Left lobe of liver (tissue), 2 donors: Measurements from ENCODE around the gene XAB2. TPM values are rescaled to one million over a fixed set of nuclear protein-coding genes. Genes with fewer than 3 reads are reported as not detected.
A peak's percentile ranks its signal among the peaks of the same experiment; 100 is the strongest.

Experiments
- ATAC-seq: fragments of 200-7000 bp; cut with Tn5 transposase; one replicate; pipeline ENCODE4 v1.9.1; 2020; ENCODE audit warnings: mild to moderate bottlenecking, moderate library complexity
- DNase-seq: peaks from one replicate; pipeline ENCODE4 v3.0.0-alpha.2; 2020; ENCODE audit warnings: low spot score
- total RNA-seq: library from RNA; stranded (reverse); gene quantifications from one replicate; pipeline ENCODE4 v1.2.1, GENCODE V29; 2021
- donor health status: DM: no; HTN: no; CAD: no; lungs with moderate emphysema.
- donor health status: DM: no; HTN: yes; CAD: no.

Gene XAB2
- total RNA-seq, 1 donor from 2014 or later, result 21.2 TPM

DNA sequence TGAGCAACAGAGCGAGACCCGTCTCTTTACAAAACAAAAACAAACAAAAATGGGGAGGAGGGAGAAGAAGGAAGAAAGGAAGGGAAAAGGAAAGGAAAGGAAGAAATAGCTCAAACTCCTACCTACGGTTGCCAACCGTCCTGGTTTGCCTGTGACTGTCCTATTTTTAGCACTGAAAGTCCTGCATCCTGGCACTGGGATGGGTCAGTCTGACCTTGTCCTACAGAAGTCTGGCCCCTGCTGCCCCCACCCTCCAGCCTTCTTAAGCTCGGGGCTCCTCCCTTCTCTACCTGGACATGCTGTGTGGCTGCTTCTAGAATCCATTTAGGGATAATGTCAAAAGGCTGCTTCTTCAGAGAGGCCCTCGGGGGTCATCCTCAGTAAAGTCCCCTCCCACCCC, 6.3 kb upstream of the XAB2 start:
- DNase-seq, result no peak
- no peak for ATAC-seq

DNA sequence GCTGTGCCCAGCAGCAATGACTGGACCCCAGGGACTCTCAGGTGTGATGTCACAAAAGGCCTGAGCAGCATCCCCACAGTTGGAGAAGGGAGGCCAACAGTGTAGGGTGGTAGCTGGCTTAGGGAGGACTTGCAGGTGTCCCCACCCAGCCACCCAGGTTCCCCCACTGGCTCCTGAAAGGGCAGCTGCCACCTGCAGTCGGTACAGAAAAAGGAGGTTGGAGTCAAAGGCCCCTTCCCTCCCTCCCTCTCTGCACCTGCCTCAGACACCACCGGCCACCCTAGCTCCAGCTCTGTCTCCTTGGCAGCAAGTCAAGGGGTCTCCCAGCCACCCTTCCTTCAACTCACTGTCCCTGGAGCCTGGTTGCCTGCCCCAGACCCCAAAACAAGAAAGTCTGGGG, 4.4 kb upstream of the XAB2 start, which contains the start of gene PCP2:
Gene PCP2 (minus strand): TSS at position 22 of the 400 bp plus-strand sequence. CDS start 262 bp downstream, outside the sequence.
- DNase-seq (no peak), ATAC-seq (no peak)

DNA sequence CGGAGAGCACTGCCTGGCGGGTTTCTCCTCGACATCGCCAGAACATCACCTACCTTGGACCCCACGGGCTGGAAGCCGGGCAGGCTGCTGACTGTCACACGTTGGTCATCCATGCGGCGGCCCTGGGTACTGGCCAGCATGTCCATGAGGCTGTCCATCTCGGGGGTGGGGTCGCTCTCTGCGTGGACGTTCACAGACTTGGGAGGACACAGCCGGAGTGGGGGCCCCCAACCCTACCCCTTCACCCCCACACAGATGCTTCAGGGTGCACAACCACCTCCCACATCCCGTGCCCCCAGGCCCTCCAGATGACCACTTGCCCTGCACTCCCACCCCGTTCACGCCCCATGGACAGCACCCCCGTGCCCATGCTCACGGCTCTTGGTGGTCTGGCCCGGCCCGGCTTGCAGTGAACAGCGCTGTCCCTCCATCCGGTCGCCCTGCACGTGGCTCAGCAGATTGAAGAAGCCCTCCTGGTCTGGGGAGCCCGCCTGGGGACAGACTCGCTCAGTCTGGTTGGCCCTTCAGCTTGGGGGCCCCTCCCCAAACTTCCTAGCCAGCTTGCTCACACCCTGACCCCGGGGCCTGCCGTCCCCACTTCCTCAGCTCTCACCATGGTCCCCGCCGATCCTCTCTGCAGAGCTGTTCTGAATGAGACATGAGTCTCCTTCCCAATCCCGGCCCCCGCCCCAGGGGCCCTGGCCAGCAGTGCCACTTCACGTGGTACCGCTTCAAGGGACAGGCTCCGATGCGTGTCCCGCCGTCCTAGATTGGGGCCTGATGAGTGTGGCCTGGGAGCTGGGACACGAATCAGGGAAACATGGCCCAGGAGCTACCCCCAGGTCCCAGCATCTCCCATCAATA, 3.2 kb upstream of the XAB2 start:
- DNase-seq, result no peak
- no peak for ATAC-seq

DNA sequence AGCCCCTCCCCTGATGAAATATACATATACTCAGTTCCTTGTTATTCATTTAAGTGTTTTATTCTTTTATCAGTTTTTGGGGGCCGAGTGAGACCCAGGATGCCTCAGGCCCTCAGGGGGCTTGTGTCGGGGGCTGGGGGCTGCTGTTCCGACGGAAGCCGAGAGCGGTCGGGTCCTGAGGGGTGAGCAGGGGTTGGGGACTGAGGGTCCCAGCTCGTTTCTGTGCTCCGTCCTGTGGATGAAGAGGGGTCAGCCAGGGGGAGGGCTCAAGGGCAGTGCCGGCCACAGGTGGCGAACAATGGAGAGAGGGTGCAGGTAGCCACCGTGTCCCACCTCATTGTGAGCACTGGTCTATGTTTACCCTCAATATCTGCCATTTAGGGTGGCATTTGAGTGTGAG, 2.2 kb upstream of the XAB2 start:
- no peak for ATAC-seq
- no peak for DNase-seq

DNA sequence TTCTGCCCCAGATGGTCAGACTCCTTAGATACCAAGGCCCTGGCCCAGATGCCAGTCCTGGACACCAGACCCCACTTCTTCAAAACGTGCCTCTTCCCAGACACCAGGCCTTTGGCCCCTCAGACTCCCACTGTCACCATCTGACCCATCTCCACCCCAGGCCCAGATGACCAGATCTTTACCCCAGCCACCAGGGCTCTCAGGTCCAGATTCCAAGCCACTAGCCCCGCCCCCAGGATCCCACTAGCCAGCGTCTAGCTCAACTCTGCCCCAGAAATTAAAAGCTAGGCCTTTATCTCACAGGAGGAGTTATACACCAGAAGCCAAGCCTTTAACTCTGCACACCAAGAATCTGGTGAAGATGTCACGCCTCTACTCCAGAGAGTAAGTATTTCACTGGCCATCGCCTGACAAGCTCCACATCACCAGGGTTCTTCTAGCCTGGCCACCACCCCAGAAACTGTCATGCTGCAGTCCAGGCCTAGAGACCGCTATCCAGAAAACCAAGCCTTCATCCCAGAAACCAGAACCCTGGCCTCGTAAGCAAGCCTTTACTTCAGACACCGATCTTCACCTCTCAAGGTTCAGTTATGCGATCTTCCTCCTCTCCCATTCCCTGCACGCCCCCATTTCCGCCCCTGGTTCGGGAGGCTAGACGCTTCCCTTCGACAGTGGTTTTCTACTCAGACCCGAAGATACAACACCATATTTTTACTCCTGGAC, 595 bp downstream of the XAB2 start:
- ATAC-seq, result no peak

DNA sequence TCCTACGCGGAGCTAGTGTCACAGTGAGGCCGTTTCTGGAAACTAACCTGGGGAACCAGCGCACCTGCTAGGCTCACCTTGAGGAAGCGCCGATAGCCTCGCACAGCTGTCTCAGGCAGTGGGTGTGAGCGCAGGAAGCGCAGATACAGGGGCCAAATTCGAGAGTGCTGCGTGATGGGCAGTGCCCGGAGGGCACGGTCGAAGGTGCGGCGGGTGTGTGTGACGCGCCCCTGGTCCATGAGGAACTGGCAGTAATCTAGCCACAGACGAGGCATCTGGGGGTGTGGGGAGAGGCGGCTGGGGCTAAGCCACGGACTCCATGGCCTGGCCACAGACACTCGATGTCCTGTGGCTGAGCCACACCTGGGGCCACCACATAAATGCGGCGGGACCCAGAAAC, 2.2 kb downstream of the XAB2 start:
- ATAC-seq (no peak), DNase-seq (no peak)

More for the DNA sequence above, 595 bp downstream of the XAB2 start:
- DNase-seq, result no peak

DNA sequence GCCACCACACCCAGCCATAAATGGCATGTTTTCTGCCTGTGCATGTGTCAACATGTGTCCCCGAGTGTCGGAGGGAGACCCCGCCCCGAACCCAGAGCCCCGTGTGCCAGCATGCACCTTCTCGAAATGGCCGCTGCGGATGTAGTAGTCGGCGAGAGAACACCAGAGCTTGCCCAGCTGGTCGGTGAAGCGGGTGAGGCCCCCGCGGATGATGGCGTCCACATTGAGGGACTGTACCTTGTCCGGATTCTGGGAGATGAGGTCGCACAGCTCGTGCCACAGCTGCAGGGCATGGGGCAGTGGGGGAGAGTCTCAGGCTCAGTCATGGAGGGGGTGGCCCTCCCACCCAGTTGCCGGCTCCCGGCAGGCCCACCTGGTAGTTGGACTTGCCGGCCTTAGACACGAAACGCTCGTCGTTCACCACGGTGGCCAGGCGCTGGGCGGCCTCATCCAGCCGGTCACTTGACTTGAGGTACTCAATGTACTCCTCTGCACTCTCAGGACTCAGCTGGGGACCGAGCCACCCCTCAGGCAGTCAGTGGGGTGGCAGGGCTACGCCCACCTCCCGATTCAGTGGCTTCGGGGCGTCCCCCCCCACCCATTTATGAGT, 3.5 kb downstream of the XAB2 start:
- DNase-seq (no peak), ATAC-seq (no peak)

DNA sequence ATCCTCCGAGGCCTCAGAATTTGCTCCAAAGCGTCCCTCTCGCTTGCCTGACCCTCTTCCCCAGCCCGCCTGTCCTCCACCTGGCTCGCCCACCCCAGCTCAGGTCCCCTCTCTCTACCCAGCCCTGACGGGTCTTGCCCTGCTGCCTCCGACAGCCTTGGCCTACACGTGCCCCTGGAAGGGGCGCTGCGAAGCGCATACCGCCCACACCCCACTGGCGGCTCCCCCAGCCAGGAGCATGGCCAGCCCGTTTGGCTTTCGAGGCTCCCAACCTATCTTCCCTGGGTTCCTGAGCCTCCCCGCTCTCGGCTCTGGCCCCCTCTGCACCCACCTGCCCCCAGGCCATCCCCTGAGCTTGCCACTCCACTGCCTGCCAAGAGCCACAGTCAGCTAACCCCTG, 4.5 kb downstream of the XAB2 start:
- no peak for ATAC-seq
- DNase-seq, result no peak

DNA sequence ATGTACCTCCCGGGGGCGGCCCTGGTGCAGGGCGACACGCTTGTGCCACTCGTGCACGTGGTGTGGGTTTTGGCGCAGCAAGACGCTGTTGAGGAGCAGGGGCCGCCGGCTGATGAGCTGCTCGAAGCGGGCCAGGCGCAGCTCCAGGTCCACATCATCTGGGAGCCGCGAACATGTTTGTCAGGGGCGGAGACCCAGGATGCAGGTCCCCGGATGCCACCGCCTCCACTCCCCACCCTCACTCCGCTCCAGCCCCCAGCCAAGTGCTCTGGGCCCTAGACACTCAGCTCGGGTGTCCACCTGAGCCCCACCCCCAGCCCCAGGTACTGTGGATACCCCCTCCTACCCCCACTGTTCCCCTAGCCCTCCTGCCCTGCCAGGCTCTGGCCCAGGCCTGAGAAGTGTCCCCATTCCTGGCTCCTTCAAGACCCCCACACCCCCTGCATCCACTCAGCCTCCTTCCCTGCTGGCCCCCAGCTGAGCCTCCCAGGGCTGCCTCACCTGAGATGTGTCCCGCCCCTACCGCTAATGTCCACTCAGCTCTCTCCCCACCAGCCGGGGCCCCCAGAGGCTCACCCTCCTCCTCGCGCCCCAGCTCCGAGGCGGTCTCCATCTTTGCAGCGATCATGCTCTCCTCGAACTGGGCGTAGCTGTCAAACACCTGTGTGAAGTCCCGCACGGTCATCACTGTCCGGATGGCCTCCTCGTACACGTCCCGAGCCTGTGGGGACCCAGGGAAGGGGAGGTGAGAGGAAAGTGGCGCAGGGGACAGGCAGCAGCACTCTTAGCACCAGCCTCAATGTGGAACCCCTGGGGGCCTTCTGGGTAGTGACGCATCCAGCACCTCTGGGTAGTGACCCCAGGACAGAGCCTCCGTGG, 5.4 kb downstream of the XAB2 start:
- ATAC-seq (no peak), DNase-seq (no peak)

DNA sequence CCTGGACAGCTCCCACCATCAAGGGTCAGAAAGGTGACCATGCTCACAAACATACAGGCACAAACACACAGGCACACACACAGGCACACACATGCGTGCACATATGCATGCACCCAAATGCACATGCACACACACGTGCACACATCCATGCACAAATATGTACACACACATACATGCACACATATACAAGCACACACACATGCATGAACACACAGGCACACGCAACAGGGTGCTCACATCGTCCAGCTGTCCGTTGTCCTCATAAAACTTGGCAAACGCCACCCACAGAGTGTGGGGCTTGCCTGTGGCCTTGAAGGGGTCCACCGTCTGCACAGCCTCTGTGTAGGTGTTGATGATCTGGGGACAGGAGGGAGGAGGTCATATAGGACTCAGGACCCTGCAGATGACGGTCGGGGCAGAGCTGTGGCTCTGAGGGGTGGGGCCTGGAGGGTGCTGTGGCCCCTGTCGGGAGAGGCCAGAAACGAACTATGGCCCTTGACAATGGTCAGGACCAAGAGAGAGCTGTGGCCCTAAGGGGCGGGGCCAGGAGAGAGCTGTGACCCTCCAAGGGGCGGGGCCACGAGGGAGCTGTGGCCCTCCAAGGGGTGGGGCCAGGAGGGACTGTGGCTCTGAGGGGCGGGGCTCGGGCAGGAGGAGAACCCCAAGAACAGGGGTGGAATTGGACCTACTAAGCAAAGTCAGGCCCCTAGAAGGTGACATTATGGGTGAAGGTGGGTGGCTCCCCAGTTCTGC, 6.2 kb downstream of the XAB2 start:
- DNase-seq, result no peak
- no peak for ATAC-seq

DNA sequence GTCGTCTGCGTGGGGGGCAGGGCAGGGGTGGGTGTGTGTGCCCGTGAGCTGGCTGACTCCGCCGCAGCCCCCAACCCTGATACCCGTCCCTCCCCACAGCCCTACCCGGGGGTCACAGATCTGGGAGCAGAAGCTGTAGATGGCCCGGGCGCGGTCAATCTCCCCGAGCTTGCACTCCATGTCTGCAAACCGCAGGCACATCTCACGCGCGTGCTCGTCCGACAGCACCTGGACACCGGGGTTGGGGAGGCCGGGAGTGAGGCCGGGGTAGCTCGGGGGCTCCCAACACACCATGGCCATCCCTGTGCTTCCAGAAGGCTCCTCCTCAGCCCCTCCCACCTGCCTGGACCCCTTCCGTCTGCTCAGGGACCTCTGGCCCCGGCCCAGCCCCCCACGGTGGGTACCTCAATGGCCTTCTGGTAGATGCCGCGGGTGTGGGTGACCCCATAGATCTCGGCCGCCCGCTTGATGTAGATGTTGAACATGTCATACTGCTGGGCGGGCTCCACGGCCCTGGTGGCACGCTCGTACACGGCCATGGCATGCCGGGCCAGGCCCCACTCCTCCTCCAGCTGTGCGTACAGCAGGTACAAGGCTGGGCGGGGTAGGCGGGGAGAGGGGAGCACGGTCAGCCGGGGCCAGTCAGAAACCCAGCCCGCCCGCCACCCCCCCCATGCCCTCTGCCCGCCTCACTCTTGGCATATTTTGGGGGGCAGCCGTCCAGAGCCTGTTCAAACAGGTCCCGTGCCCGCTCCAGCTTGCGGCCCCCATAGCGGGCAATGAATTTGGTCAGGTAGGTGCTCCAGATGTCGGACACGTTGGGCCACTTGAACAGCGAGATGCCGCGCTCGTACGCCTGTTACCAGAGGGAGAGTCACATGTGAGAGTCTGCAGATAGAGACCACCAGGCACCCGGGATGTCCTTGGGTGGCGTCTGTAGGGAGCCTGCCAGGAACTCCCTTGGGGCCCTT, 8.6 kb downstream of the XAB2 start:
- DNase-seq, result no peak
- no peak for ATAC-seq

DNA sequence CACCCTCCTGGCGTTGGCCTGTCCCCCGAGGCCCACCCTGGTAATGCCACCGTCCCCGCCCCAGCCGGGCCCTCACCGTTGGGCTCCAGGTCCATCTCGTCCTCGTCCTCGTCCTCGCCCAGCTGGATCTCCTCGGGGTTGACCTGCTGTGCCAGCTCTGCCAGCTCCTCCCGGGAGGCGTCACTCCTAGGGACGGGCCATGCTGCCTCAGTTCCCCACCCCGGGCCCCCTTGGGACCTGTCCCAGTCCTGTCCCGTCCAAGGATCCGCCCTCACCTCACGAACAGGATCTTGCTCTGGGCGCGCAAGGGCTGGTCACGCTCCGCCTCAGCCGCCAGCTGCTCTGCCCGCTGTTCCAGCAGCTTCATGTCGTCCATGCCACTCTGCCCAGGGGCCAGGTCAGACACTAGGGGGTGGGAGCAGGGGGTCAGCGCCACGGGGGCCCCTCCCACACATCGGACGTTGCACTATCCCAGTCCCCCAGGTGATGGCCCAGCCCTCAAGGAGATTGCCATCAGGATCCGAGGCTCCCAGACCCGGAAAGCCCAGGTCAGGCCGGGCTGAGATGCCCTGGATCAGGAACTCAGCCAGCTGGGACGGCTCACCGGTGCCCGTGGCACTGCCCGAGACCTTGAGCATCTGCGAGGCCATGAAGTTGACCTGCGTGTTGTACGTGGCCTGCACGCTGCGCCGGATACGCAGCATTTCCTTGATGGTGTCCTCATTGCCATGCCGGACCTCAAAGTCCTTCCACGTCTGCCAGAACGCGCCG, 9.5 kb downstream of the XAB2 start:
- ATAC-seq (peak; percentile 31), DNase-seq (peak; percentile 73)

DNA sequence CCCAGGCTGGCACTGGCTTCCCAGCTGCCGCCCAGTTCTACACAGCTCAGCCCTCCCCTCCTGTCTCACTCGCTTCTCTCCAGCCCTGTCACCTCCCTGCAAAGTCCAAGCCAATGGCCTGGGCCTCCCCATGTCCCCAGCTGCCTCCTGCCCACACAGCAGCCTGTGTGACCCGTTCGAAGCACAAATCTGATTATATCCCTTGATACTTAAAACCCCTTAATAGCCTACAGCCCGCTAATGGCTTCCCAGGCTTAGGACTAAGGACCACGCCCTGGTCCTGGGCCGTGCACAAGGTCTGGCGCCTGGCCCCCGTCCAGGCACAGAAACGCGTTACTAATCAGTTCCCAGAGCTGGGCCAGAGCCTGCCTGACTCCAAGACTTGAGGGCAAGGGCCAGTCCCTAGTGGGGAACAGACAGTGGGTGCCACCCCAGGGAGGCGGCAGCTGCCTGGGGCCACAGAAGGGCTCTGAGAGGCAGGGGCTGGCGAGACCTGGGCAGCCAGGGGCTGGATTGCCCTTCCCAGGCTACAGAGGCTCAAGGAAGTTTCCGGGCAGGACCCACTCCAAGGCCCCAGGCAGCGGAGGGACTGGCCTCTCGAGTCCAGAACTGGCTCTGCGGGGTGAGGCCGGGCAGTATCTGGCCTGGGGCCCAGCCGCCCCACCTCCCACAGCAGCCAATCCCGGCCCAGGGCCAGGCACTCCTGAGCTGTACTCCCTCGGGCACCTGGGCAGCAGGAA, 10.4 kb downstream of the XAB2 start:
- ATAC-seq (peak; percentile 74), DNase-seq (peak; percentile 95)

DNA sequence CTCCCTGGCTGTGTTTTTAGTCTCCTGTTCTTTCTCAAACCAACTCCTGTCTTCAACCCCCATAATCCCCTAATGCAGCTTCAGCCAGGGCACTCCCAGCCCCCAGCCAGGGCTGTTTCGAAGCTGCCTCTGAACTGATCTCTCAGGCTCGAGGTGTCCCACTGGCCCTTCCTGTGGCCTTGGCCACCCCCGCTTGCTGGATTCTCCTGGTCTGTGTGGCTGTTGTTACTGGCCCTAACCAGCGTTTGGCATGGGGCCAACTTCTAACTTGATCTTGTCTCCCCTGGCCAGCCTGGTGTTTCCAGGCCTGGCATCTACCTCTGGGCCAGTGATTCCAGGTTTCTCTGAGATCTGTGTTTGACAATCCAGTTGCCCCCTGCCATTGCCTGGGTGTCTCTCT, 11.0 kb downstream of the XAB2 start:
- peak; percentile 53 for ATAC-seq
- peak; percentile 93 for DNase-seq

DNA sequence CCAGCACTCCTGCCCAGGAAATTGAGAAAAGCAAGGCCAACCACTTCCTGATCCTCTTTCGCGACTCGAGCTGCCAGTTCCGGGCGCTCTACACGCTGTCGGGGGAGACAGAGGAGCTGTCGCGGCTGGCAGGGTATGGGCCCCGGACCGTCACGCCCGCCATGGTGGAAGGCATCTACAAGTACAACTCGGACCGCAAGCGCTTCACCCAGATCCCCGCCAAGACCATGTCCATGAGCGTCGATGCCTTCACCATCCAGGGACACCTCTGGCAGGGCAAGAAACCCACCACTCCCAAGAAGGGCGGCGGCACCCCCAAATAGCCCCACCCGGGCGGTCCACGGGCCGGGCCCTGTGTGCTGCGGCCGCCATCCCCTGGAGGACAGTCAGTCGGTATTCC, 11.6 kb downstream of the XAB2 start:
- no peak for DNase-seq
- no peak for ATAC-seq

DNA sequence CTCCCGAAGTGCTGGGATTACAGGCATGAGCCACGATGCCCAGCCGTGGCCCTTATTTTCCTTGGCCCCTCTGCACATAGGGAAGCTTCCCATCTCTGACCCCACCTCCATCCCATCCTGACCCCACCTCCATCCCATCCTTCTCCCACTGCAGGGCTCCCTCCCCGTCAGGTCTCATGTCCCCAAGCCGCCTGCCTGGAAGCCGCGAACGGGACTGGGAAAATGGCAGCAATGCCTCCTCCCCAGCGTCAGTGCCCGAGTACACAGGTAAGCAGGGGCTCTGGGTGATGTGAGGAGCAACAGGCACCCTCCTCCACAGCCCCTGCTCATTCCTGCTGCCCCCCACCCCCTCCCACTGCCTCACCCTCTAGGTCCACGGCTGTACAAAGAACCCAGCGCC, 12.2 kb downstream of the XAB2 start:
- DNase-seq, result no peak
- no peak for ATAC-seq
